Omental fat pad (tissue), 4 donors: Measurements from ENCODE around the gene SPA17. TPM values are rescaled to one million over a fixed set of nuclear protein-coding genes. Genes with fewer than 3 reads are reported as not detected.
A peak's percentile ranks its signal among the peaks of the same experiment; 100 is the strongest.

Experiments
- ATAC-seq: fragments of 150-250 bp; one replicate; pipeline ENCODE4 v1.9.1; 2016; ENCODE audit warnings: mild to moderate bottlenecking, moderate library complexity; ENCODE audit not compliant: low FRiP score
- DNase-seq: peaks from one replicate; pipeline ENCODE4 v3.0.0-alpha.2; 2019; ENCODE audit warnings: low spot score
- total RNA-seq, 4 donors: library from RNA; depleted of rRNA; stranded (reverse); fragments of >200 nt; gene quantifications; one replicate each; pipeline ENCODE4 v1.1.0, GENCODE V29; 2016
- TF ChIP-seq, protein P1 (sequence below), 3 donors: fragments of 450-650 bp; IDR thresholded peaks; one replicate each; pipeline ENCODE4 v1.5.1; 2016 to 2017; ENCODE audit warnings: antibody characterized with exemption in 3 of 3, mild to moderate bottlenecking in 3 of 3, moderate library complexity in 2 of 3

Gene SPA17
- total RNA-seq, 4 donors from 2014 or later, result 2.8 to 4.8 (median 4.3) TPM

DNA sequence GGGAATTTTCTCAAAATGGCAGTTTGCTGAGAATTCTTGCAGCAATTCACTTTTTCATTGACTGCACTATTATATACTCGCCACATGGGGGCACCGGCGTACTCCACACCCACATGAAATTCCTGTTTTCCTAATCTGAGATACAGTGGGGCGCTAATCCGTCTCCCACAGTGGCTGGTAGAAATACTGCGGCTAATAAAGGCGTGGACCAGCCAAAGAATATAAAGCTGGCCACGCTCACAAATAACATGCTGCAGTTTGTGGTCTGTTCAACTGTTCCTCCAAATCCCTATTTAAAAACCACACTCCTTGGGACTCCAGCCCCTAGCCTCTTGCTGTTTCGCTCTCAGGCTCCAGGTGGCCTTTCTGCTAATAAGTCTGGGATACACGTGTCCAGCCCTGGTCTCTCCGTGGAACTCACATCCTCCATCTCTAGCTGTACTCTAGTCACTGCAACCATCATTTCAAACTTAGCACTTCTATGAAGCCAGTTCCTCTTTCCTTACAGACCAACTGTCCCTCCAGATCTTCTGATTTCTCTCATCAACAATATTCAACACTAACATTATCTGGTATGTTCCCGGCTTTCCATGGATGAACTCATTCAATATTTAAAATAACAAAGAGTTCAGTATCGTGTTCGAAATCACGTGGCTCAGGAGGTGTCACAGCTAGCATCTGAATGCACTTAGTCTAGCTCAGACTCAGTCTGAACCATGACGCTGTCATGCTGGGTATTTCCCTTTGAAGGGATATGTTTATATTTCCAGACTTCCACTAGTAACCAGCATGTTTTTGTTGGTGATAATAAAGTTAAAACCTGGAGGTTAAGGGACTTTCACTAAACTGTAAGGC is 29.1 kb upstream of the SPA17 start:
- TF ChIP-seq, protein P1, sequence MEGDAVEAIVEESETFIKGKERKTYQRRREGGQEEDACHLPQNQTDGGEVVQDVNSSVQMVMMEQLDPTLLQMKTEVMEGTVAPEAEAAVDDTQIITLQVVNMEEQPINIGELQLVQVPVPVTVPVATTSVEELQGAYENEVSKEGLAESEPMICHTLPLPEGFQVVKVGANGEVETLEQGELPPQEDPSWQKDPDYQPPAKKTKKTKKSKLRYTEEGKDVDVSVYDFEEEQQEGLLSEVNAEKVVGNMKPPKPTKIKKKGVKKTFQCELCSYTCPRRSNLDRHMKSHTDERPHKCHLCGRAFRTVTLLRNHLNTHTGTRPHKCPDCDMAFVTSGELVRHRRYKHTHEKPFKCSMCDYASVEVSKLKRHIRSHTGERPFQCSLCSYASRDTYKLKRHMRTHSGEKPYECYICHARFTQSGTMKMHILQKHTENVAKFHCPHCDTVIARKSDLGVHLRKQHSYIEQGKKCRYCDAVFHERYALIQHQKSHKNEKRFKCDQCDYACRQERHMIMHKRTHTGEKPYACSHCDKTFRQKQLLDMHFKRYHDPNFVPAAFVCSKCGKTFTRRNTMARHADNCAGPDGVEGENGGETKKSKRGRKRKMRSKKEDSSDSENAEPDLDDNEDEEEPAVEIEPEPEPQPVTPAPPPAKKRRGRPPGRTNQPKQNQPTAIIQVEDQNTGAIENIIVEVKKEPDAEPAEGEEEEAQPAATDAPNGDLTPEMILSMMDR (IDR thresholded peaks at IDR 0.05), result peak in 2 of 3 donors; percentile 1 to 68
- no peak for DNase-seq
- peak; percentile 95 for ATAC-seq

DNA sequence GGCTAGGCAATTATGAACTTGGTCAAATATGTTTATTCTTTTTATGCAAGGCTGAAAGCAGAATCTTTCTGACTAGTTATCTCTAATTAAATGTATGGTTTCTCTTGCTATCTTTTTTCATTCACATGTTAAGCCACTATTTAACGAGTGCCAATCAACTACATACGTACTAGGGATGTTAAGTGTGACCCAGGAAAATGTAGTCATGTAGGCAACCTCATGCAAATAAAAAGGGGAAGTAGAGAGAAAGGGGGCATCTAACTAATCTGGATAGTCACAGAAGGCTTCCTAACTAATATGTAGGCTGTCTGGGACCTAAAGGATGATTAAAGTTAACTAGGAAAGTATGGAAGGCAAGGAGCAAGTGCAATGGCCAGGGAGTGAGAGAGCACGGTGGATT is 27.6 kb upstream of the SPA17 start:
- ATAC-seq (no peak), DNase-seq (no peak)
- TF ChIP-seq, protein P1 (IDR thresholded peaks at IDR 0.05), result no peak

DNA sequence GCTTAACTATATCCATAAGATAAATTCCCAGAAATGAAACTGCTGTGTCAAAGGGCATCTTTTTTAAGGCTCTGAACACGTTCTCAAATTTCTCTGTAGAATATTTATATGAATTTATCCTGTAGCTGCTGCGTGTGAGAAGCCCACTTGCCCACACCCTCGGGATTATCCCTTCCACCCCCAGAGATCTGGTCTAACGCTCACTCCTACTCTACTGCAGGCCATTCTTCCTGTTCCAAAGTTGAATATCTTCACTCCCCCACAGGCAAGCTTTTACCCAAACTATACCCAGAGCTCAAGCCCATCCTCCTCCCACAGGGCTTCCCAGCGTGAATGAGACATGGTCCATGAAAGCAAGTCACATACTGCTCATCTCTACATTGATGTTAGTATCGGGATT is 25.1 kb upstream of the SPA17 start:
- TF ChIP-seq, protein P1 (IDR thresholded peaks at IDR 0.05), result no peak
- no peak for ATAC-seq
- no peak for DNase-seq

DNA sequence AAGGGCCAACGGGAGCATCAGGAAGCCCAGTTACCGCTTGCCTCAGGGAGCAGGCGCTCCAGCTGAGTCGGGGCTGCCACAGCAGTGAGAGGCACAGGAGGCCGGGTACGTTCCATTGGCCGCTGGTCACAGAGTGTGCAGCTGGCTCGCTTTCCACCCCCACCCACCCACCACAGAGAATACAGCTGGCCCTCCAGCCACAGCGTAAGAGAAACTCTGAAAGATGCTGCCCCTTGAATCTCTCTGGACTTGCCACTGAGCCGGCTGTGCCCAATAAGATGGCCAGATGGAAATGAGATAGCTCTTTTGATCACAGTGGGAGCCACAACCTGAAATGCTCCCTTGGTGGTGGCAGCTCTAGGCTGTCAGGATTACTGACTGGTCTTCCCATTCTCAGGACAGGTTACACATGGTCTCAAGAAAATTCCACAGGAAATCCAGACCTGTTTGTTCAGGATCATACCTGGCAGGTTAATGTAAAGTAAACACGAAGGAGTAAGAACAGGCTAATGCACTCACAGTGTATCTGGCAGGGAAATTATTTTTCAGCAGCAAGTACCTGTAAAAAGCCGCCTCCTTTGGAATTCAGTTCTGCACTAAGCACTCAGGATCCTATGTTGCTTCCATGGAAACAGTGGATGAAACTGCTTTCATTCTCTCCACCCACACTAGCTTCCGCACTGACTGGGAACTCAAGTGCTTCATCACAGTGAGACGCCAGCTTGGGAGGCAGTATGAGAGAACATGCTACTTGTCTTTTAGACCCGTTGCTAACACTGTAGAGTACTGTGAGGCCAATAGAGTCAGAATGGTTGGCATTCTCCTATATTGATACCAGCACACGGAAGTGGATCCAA is 16.7 kb upstream of the SPA17 start:
- ATAC-seq (no peak), DNase-seq (no peak)
- TF ChIP-seq, protein P1 (IDR thresholded peaks at IDR 0.05), result no peak

DNA sequence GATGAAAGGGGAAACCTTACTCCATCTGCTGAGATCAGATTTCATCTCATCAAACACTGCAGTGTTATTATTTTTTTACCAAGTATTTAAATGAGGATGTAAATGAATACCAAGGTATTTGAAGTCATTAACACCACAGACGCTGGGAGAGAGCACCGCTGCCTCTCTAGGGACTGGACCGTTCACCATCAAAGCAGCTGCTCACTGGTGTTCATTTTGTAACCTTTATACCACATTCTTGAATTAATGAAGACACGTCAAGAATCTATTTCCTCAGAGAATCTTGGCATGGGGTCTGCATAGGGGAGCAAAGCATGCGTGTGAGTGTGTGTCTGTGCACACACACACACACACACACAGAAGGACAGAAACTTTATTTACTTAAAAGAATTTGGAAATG is 15.8 kb upstream of the SPA17 start:
- no peak for ATAC-seq
- DNase-seq, result no peak

DNA sequence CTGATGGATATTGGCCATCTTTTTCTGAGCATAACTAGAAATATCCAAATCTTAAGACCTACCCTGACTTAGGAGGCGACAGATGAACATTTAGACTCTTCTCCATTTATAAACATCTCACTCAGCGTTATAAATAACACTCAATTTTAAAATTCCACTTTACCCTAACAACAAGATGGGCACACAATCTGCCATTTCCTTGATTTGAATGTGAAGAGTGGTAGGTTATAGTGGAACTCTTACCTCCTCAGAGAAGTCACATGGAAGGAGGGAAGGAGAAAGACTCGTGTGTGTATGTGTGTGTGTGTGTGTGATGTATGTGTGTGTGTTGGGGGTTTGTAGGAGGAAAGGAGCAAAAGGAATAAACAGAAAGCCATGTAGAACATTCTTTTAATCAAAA is 15.2 kb upstream of the SPA17 start:
- TF ChIP-seq, protein P1 (IDR thresholded peaks at IDR 0.05), result no peak
- DNase-seq (no peak), ATAC-seq (no peak)

More for the DNA sequence above, 15.8 kb upstream of the SPA17 start:
- TF ChIP-seq, protein P1 (IDR thresholded peaks at IDR 0.05), result no peak
